ENCODE results near the gene HAS3.
"Not testable (repeated sequence)": the region's sequence is repeated elsewhere in the genome, so short reads cannot be mapped to it uniquely, and the experiment has no call there.

Gene HAS3

DNA sequence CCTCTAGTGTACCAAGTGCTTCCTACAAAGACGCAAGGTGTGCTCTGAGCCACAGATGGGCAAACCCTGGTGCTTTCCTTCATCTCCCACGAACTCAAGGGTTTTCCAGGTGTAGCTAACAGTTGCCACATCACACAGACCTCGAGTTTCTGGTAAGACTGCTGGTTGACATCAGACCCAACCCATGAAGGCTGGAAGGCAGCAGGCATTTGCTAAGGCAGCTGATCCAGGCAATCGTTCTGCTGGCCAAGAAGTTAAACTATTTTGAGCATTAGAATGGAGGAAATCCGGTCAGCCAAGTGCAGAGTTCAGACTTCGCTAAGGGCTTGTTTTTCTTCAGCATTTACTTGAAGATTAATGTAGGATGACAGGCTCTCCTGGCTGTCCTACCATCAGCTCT, 11.5 kb downstream of the HAS3 start:
- DNase-seq (ENCODE audit: low spot score): no peak

DNA sequence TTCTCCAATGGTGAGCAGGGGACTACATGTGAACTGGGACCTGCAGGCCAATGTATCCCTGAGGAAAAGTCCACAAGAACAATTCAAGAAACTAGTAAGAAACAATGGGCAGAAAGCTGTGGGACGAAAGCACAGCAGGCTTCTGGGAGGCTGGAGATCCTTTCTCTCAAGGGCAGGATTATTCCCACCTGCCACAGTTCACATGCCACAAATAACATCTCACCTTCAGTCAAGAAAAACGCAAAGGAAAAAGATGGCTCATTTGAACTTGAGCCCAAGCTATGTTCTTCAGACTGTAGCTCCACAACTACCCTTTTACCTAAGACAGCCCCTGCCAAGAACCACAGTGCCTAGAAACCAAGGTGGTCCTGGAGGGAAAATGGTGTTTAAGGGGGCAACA, 13.0 kb downstream of the HAS3 start:
- no peak for DNase-seq (ENCODE audit: low spot score)

DNA sequence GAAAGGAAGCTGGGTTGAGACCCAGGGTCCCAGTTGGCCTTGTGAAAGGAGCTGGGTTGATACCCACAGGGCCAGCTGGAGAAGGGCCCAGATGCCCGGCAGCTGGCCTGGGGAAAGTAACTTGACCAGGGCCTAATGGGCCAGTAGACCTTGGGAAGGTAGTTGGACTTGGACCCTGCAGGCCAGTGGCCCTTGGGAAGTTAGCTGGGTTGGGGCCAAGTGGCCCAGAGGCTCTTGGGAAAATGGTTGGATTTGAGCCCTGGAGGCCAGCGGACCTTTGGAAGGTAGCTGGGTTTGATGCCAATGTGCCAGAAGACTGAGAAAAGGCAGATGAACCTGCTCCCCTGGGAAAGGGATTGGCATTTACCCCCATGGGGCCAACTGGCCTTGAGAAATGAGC, 13.5 kb downstream of the HAS3 start:
- no peak for DNase-seq (ENCODE audit: low spot score)

- DNase-seq (ENCODE audit: low spot score): no peak
Measured at GRCh38 chr16:69119536-69119935, 14.1 kb downstream of the HAS3 start.

DNA sequence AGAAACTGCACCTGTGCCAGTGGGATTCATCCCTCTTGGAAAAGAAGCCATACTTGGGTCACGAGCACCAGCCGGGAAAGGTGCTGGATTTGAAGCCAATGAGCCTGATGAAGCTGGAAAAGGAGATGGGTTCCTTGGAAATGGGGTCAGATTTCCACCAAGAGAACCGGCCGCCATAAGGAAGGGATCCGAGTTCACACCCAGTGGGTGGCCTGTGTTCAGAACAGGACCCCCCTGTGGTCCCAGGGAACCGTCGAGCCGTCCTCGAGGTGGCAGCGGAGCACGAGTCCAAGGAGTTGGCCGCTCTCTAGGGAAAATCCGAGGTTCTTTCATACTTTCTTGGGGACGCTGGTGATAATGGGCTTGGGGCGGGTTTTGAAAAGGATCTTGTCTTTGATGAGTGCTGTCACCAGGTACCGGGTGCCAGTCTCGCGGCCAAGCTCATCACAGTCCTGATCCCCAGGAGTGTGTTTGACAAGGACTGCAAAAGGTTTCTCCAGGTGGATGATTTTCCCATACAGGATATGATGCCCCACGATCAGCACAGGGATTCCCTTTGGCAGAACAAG, 14.7 kb downstream of the HAS3 start:
- DNase-seq (ENCODE audit: low spot score): no peak

DNA sequence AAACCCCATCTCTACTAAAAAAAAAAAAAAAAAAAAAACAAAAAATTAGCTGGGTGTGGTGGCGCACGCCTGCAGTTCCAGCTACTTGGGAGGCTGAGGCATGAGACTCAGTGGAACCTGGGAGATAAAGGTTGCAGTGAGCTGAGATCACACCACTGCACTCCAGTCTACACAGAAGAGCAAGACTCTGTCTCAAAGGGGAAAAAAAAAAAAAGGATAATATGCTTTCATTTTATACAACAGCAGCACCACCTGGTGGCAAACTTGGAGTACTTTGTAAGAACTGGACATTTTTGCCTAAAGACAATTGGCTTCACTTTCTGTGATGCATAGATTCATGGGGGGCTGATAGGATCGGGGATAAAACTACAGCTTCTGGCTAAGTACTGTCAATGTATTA, 18.5 kb downstream of the HAS3 start:
- DNase-seq (ENCODE audit: low spot score): peak; percentile 64

- not testable (repeated sequence) for DNase-seq (ENCODE audit: low spot score)
Measured at GRCh38 chr16:69124406-69124805, 19.0 kb downstream of the HAS3 start.

GRCh38 chr16:69124961-69125360, 19.5 kb downstream of the HAS3 start:
- not testable (repeated sequence) for DNase-seq (ENCODE audit: low spot score)

- DNase-seq (ENCODE audit: low spot score): no peak
Measured at GRCh38 chr16:69126221-69126620, 20.8 kb downstream of the HAS3 start.

DNA sequence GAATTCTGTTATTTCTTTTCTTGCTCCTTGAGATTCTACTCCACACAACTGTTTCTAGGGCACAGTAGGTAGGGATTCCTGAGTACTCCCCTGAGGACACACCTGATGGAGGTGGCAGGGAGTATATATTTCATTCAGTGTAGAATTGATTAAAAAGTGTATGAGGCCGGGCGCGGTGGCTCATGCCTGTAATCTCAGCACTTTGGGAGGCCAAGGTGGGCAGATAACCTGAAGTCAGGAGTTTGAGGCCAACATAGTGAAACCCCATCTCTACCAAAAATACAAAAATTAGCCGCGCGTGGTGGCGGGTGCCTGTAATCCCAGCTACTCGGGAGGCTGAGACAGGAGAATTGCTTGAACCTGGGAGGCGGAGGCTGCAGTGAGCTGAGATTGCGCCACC, 21.3 kb downstream of the HAS3 start:
- DNase-seq (ENCODE audit: low spot score): not testable (repeated sequence)

DNA sequence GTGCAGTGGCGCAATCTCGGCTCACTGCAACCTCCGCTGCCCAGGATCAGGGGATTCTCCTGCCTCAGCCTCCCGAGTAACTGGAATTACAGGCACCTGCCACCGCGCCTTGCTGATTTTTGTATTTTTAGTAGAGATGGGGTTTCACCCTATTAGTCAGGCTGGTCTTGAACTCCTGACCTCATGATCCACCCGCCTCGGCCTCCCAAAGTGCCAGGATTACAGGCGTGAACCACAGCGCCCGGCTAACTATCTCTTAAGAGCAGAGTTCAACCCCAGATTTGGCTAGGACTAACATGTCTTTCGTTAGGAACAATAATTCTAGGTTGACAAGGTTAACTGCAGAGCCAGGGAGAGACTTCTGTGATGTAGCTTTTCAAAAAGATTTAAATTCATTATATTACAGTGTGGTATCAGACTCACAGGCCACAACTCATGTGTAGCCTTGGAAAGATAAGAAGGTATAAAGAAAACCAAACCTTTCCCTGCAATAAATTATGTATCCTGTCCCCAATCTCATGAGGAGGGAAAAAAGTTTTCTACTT, 22.6 kb downstream of the HAS3 start:
- DNase-seq (ENCODE audit: low spot score): no peak

DNA sequence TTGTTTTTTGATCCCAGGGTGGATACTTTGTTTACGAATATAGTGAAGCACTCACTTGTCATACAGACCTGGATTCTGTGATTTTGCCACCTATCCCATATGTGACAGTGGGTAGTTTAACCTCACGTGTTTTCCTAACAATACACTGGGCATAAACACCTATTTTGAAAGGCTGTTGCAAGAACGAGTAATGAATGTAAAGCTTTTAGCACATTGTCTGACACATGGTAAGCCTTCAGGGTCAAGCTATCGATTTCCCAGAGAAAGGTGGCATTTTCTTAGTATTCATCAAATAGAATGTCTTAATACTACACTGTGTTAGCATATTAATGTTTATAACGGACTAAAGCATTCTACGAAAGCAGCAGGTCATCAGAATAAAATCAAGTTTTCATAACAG, 25.0 kb downstream of the HAS3 start:
- no peak for DNase-seq (ENCODE audit: low spot score)

DNA sequence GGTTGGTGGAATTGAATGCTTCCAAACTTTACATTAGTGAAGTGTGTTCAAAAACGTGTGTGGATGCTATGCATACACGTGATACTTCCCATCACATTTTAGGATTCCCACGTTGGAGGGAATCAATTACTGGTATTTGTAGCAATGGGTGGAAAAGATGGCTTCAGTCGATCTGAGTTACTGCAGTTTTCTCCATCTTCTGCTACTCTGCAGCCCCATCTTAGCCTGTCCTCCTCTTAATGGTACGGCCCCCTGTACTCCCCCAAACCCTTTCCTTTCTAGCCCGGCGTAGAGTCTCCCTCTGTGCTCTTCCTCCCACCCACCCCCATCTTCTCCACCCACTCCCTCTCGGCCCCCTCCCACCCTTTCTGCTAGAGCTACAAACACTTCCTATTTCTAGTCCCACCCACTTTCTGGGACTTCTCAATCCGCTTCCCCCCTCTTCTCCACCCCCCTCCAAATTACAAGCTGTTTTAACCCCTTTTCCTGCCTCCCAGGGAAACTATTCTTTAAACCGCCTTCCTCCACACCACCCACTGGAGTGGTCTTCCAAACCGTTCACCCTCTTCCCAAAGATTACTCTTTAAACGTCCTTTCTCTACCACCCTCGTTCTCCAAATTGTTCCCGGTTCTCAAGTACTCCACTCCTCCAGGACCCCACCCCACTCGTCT, 25.9 kb downstream of the HAS3 start:
- peak; percentile 36 for DNase-seq (ENCODE audit: low spot score)

DNA sequence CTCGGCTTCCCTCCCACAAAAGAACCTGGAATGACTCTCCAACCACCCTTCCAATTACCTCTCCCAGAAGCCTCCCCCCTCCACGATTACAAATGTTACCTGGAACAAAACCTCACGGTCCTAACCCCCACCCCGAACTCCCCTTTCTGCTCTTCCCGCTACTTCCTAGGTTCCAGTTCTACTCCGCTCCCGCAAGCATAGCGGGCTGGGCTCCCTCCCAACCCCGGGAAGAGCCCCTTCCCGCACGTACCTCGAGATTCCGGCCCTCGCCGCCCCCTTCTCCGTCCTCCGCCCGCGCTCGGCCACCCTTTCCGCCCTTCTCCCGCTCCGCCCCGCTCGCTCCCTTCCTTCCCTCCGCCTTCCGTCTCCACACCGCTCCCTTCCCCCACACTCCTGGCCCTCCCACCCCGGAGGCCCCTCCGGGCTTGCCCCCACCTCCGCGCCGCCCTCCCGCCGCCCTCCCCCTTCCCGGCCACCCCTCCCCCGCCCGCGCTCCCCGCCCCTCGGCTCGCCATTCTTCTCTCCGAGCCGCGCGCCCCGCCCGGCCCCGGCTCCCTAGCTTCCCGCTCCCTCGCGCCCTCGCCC, 26.5 kb downstream of the HAS3 start:
- DNase-seq (ENCODE audit: low spot score): peak; percentile 91

GRCh38 chr16:69132424-69133252, 27.2 kb downstream of the HAS3 start, which contains the start of the genes CHTF8 and UTP4:
TSS of gene CHTF8 (minus strand) at chr16:69132588. CDS start at chr16:69121458, 11,130 bp downstream.
TSS of gene UTP4 (plus strand) at chr16:69132649. CDS start at chr16:69133460, 811 bp downstream.
- peak; percentile 90 for DNase-seq (ENCODE audit: low spot score)

DNA sequence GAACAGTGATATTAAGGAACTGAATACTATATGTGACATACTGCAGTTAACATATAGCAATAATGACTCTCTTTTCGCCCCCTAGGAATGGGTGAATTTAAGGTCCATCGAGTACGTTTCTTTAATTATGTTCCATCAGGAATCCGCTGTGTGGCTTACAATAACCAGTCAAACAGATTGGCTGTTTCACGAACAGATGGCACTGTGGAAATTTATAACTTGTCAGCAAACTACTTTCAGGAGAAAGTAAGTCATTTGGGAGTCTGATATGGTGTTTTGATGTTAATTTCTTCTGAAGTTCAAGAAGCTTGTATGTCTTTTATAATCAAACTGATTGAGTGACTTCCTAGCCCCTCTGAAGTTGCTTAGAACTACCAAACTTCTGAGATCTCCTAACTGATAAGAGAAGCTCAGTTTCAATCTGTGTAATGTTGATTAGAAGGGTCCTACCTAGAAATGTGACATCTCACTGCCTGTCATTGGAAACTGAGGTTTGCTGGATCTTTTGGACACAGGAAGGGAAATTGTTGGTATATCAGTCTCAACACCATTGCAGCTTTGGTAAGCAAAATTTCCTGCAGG, 28.0 kb downstream of the HAS3 start:
- DNase-seq (ENCODE audit: low spot score): no peak

DNA sequence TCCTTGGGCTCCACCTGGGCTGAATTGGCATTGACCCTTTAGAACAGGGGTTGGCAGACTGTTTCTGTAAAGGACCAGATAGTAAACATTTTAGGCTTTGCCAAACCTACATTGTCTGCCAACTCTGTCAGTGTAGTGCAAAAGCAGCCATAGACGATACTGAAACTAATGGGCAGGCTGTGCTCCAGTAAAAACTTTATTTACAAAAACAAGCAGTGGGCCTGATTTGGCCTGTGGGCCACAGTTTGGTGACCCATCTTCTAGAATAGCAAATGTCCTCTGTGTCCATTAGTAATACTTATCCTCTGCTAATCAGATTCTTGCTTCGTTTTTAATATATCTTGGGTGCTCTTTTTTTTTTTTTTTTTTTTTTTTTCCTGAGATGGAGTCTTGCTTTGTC, 33.2 kb downstream of the HAS3 start:
- no peak for DNase-seq (ENCODE audit: low spot score)

DNA sequence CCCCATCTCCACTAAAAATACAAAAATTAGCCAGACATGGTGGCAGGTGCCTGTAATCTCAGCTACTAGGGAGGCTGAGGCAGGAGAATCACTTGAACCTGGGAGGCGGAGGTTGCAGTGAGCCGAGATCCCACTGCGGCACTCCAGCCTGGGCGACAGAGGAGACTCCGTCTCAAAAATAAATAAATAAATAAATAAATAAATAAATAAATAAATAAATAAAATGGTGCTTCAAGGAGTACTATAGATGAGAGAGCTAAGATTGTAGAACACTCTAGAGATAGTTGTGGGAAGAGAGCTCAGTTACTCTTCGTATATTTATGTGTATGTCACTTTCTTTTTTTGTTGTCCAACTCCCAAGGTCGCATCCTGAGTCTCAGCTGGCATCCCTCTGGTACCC, 34.0 kb downstream of the HAS3 start:
- DNase-seq (ENCODE audit: low spot score): not testable (repeated sequence)

DNA sequence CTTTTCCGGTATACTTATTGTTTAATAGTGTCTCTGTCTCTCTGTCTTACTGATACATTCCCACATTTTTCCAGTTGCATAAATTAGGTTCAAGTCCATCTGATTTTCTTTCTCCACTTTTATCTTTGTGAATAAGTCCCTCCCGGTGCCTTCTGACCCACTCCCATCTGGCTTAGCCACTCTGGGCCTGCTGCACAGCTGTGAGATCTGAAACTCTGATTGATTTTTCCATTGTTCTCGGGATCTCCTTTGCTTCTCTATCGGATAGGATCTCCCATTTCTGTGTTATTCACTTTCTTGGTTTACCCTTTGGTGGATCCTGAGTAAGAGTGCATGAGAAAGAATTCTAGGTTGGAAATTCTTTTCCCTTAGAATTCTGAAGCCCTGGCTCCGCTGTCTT, 35.6 kb downstream of the HAS3 start:
- no peak for DNase-seq (ENCODE audit: low spot score)

- no peak for DNase-seq (ENCODE audit: low spot score)
Measured at GRCh38 chr16:69141936-69142335, 36.5 kb downstream of the HAS3 start.

DNA sequence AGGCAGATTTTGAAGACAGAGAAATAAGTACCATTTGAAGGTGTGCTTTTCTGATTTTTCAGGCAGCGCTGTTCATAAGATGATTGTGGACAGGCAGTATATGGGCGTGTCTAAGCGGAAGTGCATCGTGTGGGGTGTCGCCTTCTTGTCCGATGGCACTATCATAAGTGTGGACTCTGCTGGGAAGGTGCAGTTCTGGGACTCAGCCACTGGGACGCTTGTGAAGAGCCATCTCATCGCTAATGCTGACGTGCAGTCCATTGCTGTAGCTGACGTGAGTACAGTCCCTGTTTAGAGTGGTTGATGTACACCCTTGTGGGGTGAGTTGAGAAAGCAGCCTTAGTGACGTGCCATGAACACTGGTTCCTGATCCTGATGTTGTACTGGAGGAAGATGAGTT, 37.7 kb downstream of the HAS3 start:
- DNase-seq (ENCODE audit: low spot score): peak; percentile 45

DNA sequence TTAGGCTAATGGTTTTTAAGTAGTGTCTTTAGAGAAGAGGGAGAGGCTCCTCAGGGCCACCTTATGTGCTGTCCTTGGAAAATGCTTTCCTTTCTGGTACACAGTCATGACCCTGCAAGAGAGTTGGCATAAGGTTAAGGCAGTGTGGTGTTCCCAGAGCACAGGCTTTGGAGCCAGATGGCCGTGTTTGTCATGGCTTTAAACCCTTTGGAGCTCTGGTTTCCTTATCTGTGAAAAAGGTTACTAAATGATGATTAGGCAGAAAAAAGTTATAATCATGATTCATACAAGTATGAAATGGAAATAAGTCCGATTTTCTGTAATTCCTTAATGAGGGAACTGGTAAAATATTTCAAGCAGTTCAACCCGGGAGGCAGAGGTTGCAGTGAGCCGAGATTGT, 40.2 kb downstream of the HAS3 start:
- no peak for DNase-seq (ENCODE audit: low spot score)

All from HuH-7 (cell line).